Activated CD8-positive, alpha-beta memory T cell treated with anti-CD3 and anti-CD28 coated beads, Interleukin-2, amount 50 U/mL, for 4 hours (primary cell): Measurements from ENCODE around the gene USP21.
A peak's percentile ranks its signal among the peaks of the same experiment; 100 is the strongest.

Experiments
- DNase-seq: peaks from one replicate; pipeline ENCODE4 v3.0.0-alpha.2; 2020

Gene USP21

DNA sequence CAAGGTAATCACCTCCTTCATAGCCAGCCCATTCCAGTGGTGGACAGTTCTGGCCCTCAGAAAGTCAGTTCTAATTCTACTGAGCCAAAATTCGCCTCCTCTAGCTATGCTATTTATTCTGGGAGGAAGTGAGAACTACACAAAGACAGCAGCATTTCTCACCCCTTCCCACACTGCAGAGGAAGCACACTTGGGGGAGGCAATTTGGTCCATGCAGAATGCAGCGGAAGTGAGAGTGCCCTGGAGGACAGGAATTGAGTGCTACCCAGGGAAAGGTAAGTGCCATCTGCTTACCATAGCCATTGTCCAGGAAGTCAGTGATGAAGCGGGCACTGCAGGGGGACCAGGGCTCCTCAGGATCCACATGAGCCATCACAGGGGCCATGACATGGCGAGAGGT, 35.9 kb downstream of the USP21 start:
- DNase-seq = no peak

DNA sequence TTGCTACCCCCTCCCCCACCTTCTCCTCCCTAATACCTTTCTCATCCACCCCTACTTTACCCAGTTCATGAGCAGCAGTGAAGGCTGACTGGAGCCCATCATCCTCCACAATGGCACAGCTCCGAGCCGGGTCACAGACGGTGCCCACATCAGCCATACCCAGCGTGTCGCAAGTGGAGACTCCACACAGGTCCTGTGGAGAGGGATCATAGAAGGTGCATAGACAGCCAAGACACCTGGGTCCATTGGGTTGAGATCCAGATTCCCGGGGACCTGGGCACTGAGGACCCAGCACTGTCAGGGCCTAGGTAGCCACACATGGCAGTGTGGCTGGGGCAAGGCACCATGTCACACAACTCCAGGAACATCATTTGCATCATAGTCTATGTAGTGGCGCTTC, 36.8 kb downstream of the USP21 start:
- DNase-seq = no peak

DNA sequence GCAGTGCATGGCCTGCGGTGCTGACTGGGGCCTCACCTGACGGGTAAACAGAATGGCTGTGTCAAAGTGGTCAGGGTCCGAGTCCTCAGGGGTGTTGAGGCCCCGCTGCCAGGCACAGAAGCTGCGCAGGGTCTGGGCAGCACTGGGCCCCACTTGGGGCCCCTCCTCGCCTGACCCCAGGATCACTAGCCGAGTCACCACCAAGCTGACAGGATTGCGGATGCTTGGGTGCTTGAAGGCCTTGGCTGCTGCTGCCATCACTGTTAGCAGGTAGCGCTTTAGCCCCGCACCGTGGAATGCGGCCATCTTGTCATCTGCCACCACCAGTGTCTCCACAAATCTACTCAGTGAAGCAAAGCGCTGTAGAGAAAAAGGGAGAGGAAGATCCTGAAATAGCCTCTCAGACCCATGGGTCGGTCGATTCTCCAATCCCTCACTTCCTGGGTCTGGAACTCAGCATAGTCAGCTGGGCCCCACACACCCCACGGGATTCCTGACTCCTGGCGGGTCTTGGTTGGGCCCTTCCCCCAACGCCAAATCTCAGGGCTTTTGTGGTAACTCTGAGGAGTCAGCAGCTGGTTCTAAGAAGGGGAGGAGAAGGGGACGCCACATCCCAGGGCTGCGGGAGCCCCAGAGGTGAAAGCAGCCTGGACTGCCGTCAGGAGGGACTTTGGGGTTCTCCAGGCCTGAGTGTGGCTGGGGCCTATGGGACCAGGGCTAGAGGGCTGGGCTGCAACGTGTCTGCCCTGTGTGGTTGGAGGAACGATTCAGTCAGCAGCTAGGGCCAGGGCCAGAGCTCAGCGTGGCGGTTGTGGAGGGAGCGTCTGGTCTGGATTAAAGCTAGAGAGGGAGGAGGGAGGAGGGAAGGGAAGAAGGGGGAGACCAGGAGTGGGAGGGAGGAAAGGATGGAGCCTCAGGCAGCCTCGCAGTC, 37.5 kb downstream of the USP21 start:
- no peak for DNase-seq

- DNase-seq = no peak
Observed at GRCh38 chr1:161197560-161198193, 38.4 kb downstream of the USP21 start.

GRCh38 chr1:161198194-161198896, 39.0 kb downstream of the USP21 start:
- DNase-seq = no peak

GRCh38 chr1:161198897-161199431, 39.7 kb downstream of the USP21 start, which contains the start of gene ADAMTS4:
ADAMTS4 (minus strand) TSS chr1:161199054; CDS start chr1:161198627, 427 bp downstream.
- no peak for DNase-seq

DNA sequence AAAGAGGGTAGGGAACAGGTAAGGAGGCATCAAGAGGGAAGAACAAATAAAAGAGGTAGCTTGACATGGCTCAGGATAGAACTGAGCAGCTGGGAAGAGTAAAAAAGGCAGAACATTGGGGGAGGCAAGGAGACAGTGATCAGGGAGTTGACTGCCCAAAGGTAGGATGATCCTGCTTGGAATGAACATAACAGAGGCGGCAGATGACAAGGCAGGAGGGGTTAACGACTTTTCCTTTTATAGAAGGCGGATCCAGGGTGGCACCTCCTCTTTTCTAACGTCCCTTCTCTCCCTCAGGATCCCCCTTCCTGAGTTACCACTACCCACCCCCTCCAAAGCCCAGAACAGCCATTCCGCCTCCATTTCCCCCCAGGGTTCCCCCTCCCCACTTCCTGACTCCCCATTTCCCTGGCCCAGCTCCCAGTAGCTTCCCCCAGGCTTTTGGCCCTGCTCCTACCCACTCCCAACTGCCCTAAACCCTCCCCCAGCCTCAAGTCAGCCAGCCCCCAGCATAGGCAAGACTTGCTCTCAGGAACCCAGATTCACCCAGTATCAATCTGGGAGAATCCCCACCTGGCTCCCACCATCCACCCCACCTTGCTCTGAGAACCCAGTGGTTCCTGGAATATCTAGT, 40.3 kb downstream of the USP21 start:
- no peak for DNase-seq

DNA sequence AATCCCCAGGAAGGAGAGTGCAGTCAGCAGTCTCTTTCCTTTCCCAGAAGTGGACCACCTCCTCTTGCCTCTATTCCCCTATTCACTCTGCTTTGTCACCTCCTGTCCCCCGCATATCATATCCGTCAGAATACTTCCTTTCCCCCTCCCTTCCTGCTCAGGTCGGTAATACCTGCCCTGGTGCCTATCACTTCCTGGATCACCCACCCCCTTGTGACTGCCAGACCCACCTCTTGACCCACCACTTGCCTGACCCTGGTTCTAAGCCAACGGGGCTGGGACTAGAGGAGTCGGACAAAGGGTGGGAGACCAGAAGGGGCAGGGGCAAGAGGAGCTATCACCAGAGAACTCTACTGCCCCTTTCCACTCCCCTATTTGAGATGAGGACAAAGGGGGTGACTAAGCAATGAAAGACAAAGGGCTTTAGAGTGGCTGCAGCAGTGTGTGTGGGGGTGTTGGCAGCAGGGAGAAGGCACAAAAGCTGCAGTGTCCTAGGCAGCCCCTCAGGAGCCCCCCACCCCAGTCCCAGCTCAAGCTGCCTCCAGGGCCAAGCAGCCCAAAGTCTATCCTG, 41.2 kb downstream of the USP21 start:
- DNase-seq = no peak

GRCh38 chr1:161200992-161201835, 41.9 kb downstream of the USP21 start:
- DNase-seq = no peak

- DNase-seq = peak; percentile 95
Observed at GRCh38 chr1:161201836-161202712, 42.8 kb downstream of the USP21 start, which contains the start of gene NDUFS2. NDUFS2 (plus strand) TSS chr1:161202367; CDS start chr1:161202386, 19 bp downstream.

- DNase-seq = no peak
Observed at GRCh38 chr1:161206411-161207140, 47.3 kb downstream of the USP21 start.

DNA sequence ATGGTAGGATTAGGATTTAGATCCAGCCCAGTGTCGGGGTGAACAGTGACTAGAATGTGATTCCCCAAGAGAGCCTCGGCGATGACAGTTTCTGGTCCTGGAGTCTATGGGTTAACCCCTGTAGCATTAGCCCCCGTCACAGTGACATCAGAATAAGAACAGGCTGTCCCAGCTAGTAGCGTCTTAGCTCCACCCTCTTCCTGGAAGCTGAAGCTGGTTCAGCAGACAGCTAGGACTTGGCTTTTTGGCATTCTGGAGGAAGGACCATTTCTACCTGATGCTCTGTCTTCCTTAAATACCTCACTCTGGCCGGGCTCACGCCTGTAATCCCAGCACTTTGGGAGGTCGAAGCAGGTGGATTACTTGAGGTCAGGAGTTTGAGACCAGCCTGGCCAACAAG, 47.9 kb downstream of the USP21 start:
- no peak for DNase-seq

DNA sequence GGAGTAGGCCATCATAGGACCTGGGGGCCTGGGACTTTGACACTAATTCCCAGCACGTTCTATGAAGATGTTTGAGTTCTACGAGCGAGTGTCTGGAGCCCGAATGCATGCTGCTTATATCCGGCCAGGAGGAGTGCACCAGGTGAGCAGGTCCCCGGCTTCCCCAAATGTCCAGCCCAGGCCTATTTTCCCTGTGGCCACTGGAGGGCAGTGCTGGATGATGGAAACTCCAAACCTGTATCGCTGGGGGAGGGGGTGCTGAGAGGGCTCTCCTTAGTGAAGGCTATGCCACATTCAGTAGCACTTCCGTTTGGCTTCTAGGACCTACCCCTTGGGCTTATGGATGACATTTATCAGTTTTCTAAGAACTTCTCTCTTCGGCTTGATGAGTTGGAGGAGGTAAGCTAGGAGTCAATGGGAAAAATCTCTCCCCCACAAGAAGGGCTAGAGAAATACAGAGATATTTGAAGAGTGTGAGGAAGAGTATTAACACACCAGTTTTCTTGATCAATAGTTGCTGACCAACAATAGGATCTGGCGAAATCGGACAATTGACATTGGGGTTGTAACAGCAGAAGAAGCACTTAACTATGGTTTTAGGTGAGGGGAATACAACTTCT, 50.6 kb downstream of the USP21 start:
- DNase-seq = peak; percentile 69

DNA sequence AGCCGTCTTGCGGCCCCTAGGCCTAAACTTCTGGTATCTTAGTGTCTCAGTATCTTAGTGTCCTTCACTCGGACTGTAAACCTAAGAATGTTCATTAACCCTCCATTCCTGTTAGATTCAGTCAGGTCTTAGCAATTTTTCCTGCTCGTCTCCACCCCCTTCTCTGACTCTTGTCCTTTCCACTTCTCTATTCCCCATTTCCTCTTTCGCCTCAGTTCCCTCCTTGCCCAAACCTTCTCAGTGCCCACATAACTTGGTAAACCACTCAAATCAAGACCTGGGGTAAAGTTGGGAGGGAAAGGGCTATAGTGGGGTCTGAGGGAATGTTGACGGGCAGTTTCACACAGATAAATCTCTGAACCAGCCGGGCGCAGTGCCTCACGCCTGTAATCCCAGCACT, 55.1 kb downstream of the USP21 start:
- DNase-seq = no peak

GRCh38 chr1:161215076-161215475, 55.8 kb downstream of the USP21 start, which contains the start of gene FCER1G:
FCER1G (plus strand) TSS chr1:161215295; CDS start chr1:161215322, 27 bp downstream.
- no peak for DNase-seq
